Psoas muscle (tissue), 8 donors: ENCODE measurements around the gene TCF12. TPM values are rescaled to one million over a fixed set of nuclear protein-coding genes. Genes with fewer than 3 reads are reported as not detected.

Experiments used
- ATAC-seq, 4 donors: fragments of 200-7000 bp; cut with Tn5 transposase; one replicate each; pipeline ENCODE4 v1.9.1; 2020; ENCODE audit warnings: moderate library complexity in 3 of 4, mild to moderate bottlenecking in 2 of 4
- DNase-seq, 2 donors: peaks; one replicate each; pipeline ENCODE4 v3.0.0-alpha.2; 2020
- H3K27ac ChIP-seq: fragments of 200-600 bp; one replicate; pipeline ENCODE4 v1.8.0; 2022
- H3K27me3 ChIP-seq, 3 donors: fragments of 200-600 bp in 1 of 3; one replicate each; pipeline versions ENCODE4 v1.6.1 to v1.8.0; 2013 to 2022; ENCODE audit warnings: low read length in 2 of 3, mild to moderate bottlenecking in 2 of 3, moderate library complexity in 1 of 3; ENCODE audit not compliant: insufficient read depth in 3 of 3
- H3K36me3 ChIP-seq, 2 donors: fragments of 200-600 bp in 1 of 2; one replicate each; pipeline versions ENCODE4 v1.6.1 to v1.8.0; 2013 to 2022; ENCODE audit warnings: low read depth in 1 of 2, mild to moderate bottlenecking in 1 of 2, moderate library complexity in 1 of 2; ENCODE audit not compliant: insufficient read depth in 1 of 2
- H3K4me1 ChIP-seq: fragments of 200-600 bp; one replicate; pipeline ENCODE4 v1.8.0; 2022
- H3K4me3 ChIP-seq: fragments of 200-600 bp; one replicate; pipeline ENCODE4 v1.8.0; 2022; ENCODE audit warnings: mild to moderate bottlenecking
- H3K9me3 ChIP-seq: fragments of 200-600 bp; one replicate; pipeline ENCODE4 v1.8.0; 2022
- WGBS, 3 donors: extraction: QIAGEN DNeasy Blood & Tissue Kit; methylation state at CpG; one replicate each; pipeline versions ENCODE4 v1.1.6 to v1.1.7; 2013; 5-methylcytosine and 5-hydroxymethylcytosine counted together
- intact Hi-C, 2 donors: fragments of 100-400 bp; cut with DNase I; formaldehyde crosslinking; loops; one replicate each; pipeline versions ENCODE4 v1.11.0 to v1.14.2; 2022
- polyA plus RNA-seq, 3 donors: library from polyadenylated mRNA; stranded (reverse); fragments of 200-250 nt; gene quantifications; one replicate each; pipeline ENCODE4 v1.2.3, GENCODE V29; 2013
- total RNA-seq, 4 donors: library from RNA; stranded (reverse); fragmentation: NEBNext Ultra II Directional in 2 of 4; extraction: Animal tissue kit (Norgen Biotek cat#: 25700) in 2 of 4; gene quantifications; one replicate each; pipeline versions ENCODE4 v1.2.1 to v1.2.4, GENCODE V29; 2021 to 2023
- TF ChIP-seq, protein P1 (sequence below): fragments of 200-600 bp; IDR thresholded peaks from one replicate; pipeline ENCODE4 v1.8.0; 2022; ENCODE audit warnings: antibody characterized with exemption
- donor health status: healthy with polysubstance abuse.
- donor health status: DM: no; HTN: no; CAD: no; lungs with moderate emphysema.
- donor health status: Bipolar disorder and iron deficiency.
- donor health status: healthy.
- donor health status: DM: yes; HTN: yes; CAD: no.
- donor health status: DM: no; HTN: no; CAD: no.
- donor health status: DM: no; HTN: no; CAD: no.
- donor health status: DM: yes; HTN: yes; CAD: no.

TCF12 gene
- total and polyA plus RNA-seq, 7 donors: 10.5 to 53.1 (median 30.5) TPM

DNA sequence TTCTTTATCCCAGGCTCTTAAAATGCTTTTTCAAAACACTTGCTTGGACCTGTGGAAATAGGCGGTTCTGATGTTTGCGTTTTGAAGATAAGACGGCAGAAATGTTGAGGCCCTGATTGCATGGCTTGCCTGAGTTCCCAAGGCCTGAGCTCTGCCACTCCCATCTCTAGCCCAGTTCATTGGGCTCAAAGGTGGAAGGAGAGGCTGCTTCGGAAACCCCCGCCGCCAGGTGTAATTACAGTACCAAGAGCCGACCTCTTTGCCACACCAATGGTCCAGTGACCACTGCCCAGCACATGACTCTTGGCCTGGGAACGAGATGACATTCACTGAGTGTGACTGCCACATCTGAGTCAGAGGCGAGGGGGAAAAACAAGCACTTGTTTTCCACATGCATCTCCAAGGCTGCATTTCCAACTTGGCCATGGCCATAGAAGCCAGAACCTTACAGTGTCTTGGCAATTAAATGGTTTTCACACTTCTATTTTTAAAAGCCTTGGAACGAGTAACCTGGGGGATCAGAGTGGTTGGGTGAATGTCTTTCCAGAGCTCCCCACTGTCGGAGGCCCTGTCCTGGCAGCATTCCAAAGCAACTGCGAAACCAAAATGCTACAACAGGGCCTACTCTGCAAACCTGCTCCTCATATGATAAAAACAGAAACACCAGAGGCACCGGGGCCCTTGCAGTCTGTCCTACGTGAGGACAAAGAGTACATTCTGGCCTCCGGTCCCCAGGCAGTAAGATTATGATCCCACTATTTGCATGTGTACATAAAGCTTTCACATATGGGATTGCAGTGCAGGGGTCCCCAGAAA, 394.1 kb downstream of the TCF12 start:
- ATAC-seq: peak in 3 of 4 donors; percentile 67 to 83 (median 83)
- no peaks in the 10 kb centered on the region for H3K36me3 ChIP-seq
- no peak overlapping the region for H3K4me3 ChIP-seq
- DNase-seq: no peak
- WGBS, 3 donors: 42 to 48% (median 46%) methylated on average over 15 of the region's 15 CpGs
- no peaks in the 10 kb centered on the region for H3K27me3 ChIP-seq
- peaks cover 3% of the 10 kb centered on the region for H3K4me1 ChIP-seq
- TF ChIP-seq, protein P1, sequence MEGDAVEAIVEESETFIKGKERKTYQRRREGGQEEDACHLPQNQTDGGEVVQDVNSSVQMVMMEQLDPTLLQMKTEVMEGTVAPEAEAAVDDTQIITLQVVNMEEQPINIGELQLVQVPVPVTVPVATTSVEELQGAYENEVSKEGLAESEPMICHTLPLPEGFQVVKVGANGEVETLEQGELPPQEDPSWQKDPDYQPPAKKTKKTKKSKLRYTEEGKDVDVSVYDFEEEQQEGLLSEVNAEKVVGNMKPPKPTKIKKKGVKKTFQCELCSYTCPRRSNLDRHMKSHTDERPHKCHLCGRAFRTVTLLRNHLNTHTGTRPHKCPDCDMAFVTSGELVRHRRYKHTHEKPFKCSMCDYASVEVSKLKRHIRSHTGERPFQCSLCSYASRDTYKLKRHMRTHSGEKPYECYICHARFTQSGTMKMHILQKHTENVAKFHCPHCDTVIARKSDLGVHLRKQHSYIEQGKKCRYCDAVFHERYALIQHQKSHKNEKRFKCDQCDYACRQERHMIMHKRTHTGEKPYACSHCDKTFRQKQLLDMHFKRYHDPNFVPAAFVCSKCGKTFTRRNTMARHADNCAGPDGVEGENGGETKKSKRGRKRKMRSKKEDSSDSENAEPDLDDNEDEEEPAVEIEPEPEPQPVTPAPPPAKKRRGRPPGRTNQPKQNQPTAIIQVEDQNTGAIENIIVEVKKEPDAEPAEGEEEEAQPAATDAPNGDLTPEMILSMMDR: no peak
- intact Hi-C loops: no loop called here
- no peak overlapping the region for H3K27ac ChIP-seq
- H3K9me3 ChIP-seq: no peaks in the 10 kb centered on the region

- intact Hi-C loops: no loop called here
Measured at GRCh38 chr15:57313134-57313483, 394.7 kb downstream of the TCF12 start.

GRCh38 chr15:57314221-57314620, 395.8 kb downstream of the TCF12 start:
- Histone ChIP-seq H3K27ac (no peak overlapping the region), H3K4me1 (peaks cover 3% of the 10 kb centered on the region), H3K9me3 (no peaks in the 10 kb centered on the region), H3K27me3 (no peaks in the 10 kb centered on the region), H3K36me3 (no peaks in the 10 kb centered on the region), H3K4me3 (no peak overlapping the region)
- TF ChIP-seq, protein P1: no peak
- 77 to 84% (median 81%) methylated on average over 3 of the region's 3 CpGs for WGBS, 3 donors
- ATAC-seq (no peak), DNase-seq (no peak)
- intact Hi-C loops: no loop called here

More at GRCh38 chr15:57313134-57313483, 394.7 kb downstream of the TCF12 start:
- H3K36me3 ChIP-seq: no peaks in the 10 kb centered on the region
- H3K4me1 ChIP-seq: peaks cover 3% of the 10 kb centered on the region
- peak in 1 of 4 donors; percentile 27 for ATAC-seq
- H3K27ac ChIP-seq: no peak overlapping the region
- DNase-seq: no peak
- 80 to 84% (median 80%) methylated on average over 7 of the region's 7 CpGs for WGBS, 3 donors
- H3K27me3 ChIP-seq: no peaks in the 10 kb centered on the region
- TF ChIP-seq, protein P1: no peak
- H3K4me3 ChIP-seq: no peak overlapping the region
- H3K9me3 ChIP-seq: no peaks in the 10 kb centered on the region

- H3K4me1 ChIP-seq: peaks cover 3% of the 10 kb centered on the region
- ATAC-seq (no peak), DNase-seq (no peak)
- intact Hi-C loops: no loop called here
- H3K27me3 ChIP-seq: no peaks in the 10 kb centered on the region
- no peak overlapping the region for H3K27ac ChIP-seq
- WGBS, 3 donors: 64 to 68% (median 67%) methylated on average over 4 of the region's 4 CpGs
- no peaks in the 10 kb centered on the region for H3K9me3 ChIP-seq
- TF ChIP-seq, protein P1: no peak
- no peaks in the 10 kb centered on the region for H3K36me3 ChIP-seq
- no peak overlapping the region for H3K4me3 ChIP-seq
Measured at GRCh38 chr15:57316451-57316850, 398.0 kb downstream of the TCF12 start.
